WTC11 (cell line): ENCODE results near the gene TYRP1. TPM values are rescaled to one million over a fixed set of nuclear protein-coding genes. Genes with fewer than 3 reads are reported as not detected.

Experiments
- ATAC-seq: fragments of 200-7000 bp; cut with Tn5 transposase; 2 replicates; pipeline ENCODE4 v1.10.0; 2021; ENCODE audit warnings: mild to moderate bottlenecking, moderate library complexity
- CTCF ChIA-PET: fragments of 300-600 bp; sonication (Branson Sonifier 250); formaldehyde crosslinking; loops from one replicate; lab custom pipeline; 2021; ENCODE audit warnings: antibody characterized with exemption; lab: Charles Lee
- POLR2A ChIA-PET: fragments of 350-600 bp; sonication (Branson Sonifier 250); formaldehyde crosslinking; loops from one replicate; lab custom pipeline; 2021; ENCODE audit warnings: antibody characterized with exemption; lab: Charles Lee
- DNase-seq: peaks from one replicate; pipeline ENCODE4 v3.0.0; 2021; ENCODE audit warnings: low spot score
- H3K27ac Mint-ChIP-seq: 2 replicates; pipeline ENCODE4 v1.8.0; 2021; ENCODE audit warnings: mixed read lengths
- H3K27me3 Mint-ChIP-seq: 2 replicates; pipeline ENCODE4 v1.8.0; 2021; ENCODE audit warnings: low read depth, mild to moderate bottlenecking, moderate library complexity, mixed read lengths
- H3K36me3 Mint-ChIP-seq: 2 replicates; pipeline ENCODE4 v1.8.0; 2021; ENCODE audit warnings: mixed read lengths
- H3K4me1 Mint-ChIP-seq: 2 replicates; pipeline ENCODE4 v1.8.0; 2022; ENCODE audit warnings: mixed read lengths
- H3K4me3 Mint-ChIP-seq: 2 replicates; pipeline ENCODE4 v1.8.0; 2021; ENCODE audit warnings: mild to moderate bottlenecking, moderate library complexity, mixed read lengths
- H3K9me3 Mint-ChIP-seq: 2 replicates; pipeline ENCODE4 v1.8.0; 2021; ENCODE audit warnings: mixed read lengths
- ATF1 ChIP-seq: sonication (generic); formaldehyde crosslinking; IDR thresholded peaks from 2 replicates; pipeline ENCODE4 v1.8.1; 2023; ENCODE audit warnings: mild to moderate bottlenecking, moderate library complexity, missing genetic modification reagents
- CDX4 ChIP-seq: fragments of 250-450 bp; sonication (Bioruptor Pico); IDR thresholded peaks from 2 replicates; pipeline ENCODE4 v1.9.0; 2021; ENCODE audit warnings: moderate library complexity, mild to moderate bottlenecking, inconsistent platforms, borderline replicate concordance
- E2F1 ChIP-seq: sonication (generic); formaldehyde crosslinking; IDR thresholded peaks from 2 replicates; pipeline ENCODE4 v1.8.0; 2022; ENCODE audit warnings: mild to moderate bottlenecking, missing genetic modification reagents
- E2F5 ChIP-seq: sonication (generic); formaldehyde crosslinking; IDR thresholded peaks from 2 replicates; pipeline ENCODE4 v1.8.1; 2022; ENCODE audit warnings: mild to moderate bottlenecking, moderate library complexity, missing genetic modification reagents
- EMX1 ChIP-seq: fragments of 250-450 bp; sonication (Bioruptor Pico); IDR thresholded peaks from 2 replicates; pipeline ENCODE4 v1.8.0; 2021; ENCODE audit warnings: mild to moderate bottlenecking
- FOXK1 ChIP-seq: sonication (generic); formaldehyde crosslinking; IDR thresholded peaks from 2 replicates; pipeline ENCODE4 v1.8.0; 2022; ENCODE audit warnings: mild to moderate bottlenecking, moderate library complexity, missing genetic modification reagents
- GABPB1 ChIP-seq: sonication (generic); formaldehyde crosslinking; IDR thresholded peaks from 2 replicates; pipeline ENCODE4 v1.8.1; 2023; ENCODE audit warnings: mild to moderate bottlenecking, missing genetic modification reagents
- HMGA2 ChIP-seq: fragments of 250-450 bp; sonication (Bioruptor Pico); IDR thresholded peaks from 2 replicates; pipeline ENCODE4 v1.4.0; 2021; ENCODE audit warnings: mild to moderate bottlenecking, moderate library complexity
- JUN ChIP-seq: sonication (generic); formaldehyde crosslinking; IDR thresholded peaks from 2 replicates; pipeline ENCODE4 v1.8.0; 2023; ENCODE audit warnings: mild to moderate bottlenecking, missing genetic modification reagents
- MAX ChIP-seq: sonication (generic); formaldehyde crosslinking; IDR thresholded peaks from 2 replicates; pipeline ENCODE4 v1.8.0; 2022; ENCODE audit warnings: mild to moderate bottlenecking, missing genetic modification reagents
- MXD4 ChIP-seq: fragments of 250-450 bp; sonication (Bioruptor Pico); IDR thresholded peaks from 2 replicates; pipeline ENCODE4 v1.8.0; 2021; ENCODE audit warnings: mild to moderate bottlenecking, moderate library complexity, borderline replicate concordance
- NR1H2 ChIP-seq: sonication (generic); formaldehyde crosslinking; IDR thresholded peaks from 2 replicates; pipeline ENCODE4 v1.9.0; 2021; ENCODE audit warnings: mild to moderate bottlenecking, moderate library complexity, missing genetic modification reagents
- NR2C2 ChIP-seq: sonication (generic); formaldehyde crosslinking; IDR thresholded peaks from 2 replicates; pipeline ENCODE4 v1.8.0; 2022; ENCODE audit warnings: mild to moderate bottlenecking, missing genetic modification reagents
- NR3C1 ChIP-seq: sonication (generic); formaldehyde crosslinking; conservative IDR thresholded peaks from 2 replicates; pipeline ENCODE4 v1.8.1; 2023; ENCODE audit warnings: low read depth, mild to moderate bottlenecking, missing genetic modification reagents
- PRDM15 ChIP-seq: sonication (generic); formaldehyde crosslinking; IDR thresholded peaks from 2 replicates; pipeline ENCODE4 v1.8.0; 2022; ENCODE audit warnings: missing genetic modification reagents
- PRRX2 ChIP-seq: fragments of 250-450 bp; sonication (Bioruptor Pico); IDR thresholded peaks from 2 replicates; pipeline ENCODE4 v1.8.0; 2021; ENCODE audit warnings: mild to moderate bottlenecking
- SMAD4 ChIP-seq: sonication (generic); formaldehyde crosslinking; IDR thresholded peaks from 2 replicates; pipeline ENCODE4 v1.8.0; 2022; ENCODE audit warnings: mild to moderate bottlenecking, missing genetic modification reagents
- TCF7 ChIP-seq: sonication (generic); formaldehyde crosslinking; IDR thresholded peaks from 2 replicates; pipeline ENCODE4 v1.8.0; 2022; ENCODE audit warnings: mild to moderate bottlenecking, low read depth, missing genetic modification reagents, moderate library complexity
- ZNF121 ChIP-seq: sonication (generic); formaldehyde crosslinking; IDR thresholded peaks from 2 replicates; pipeline ENCODE4 v1.8.0; 2023; ENCODE audit warnings: missing genetic modification reagents
- ZNF281 ChIP-seq: sonication (generic); formaldehyde crosslinking; IDR thresholded peaks from 2 replicates; pipeline ENCODE4 v1.8.0; 2023; ENCODE audit warnings: mild to moderate bottlenecking, missing genetic modification reagents
- ZNF396 ChIP-seq: fragments of 250-450 bp; sonication (Bioruptor Pico); IDR thresholded peaks from 2 replicates; pipeline ENCODE4 v1.8.0; 2021; ENCODE audit warnings: mild to moderate bottlenecking, moderate library complexity, borderline replicate concordance
- ZNF512 ChIP-seq: sonication (generic); formaldehyde crosslinking; IDR thresholded peaks from 2 replicates; pipeline ENCODE4 v1.8.1; 2022; ENCODE audit warnings: missing genetic modification reagents, borderline replicate concordance
- ZSCAN18 ChIP-seq: fragments of 250-450 bp; sonication (Bioruptor Pico); IDR thresholded peaks from 2 replicates; pipeline ENCODE4 v2.1.2; 2022; ENCODE audit warnings: mild to moderate bottlenecking, moderate library complexity
- total RNA-seq: library from RNA; stranded (reverse); gene quantifications from 3 replicates; pipeline ENCODE4 v1.2.3, GENCODE V29; 2021

TYRP1 gene
- total RNA-seq, 1 experiment from 2014 or later: 0.31 TPM

GRCh38 chr9:12723409-12724028 lies 30.3 kb downstream of the TYRP1 start:
- no peaks in the 10 kb centered on the region for H3K36me3 Mint-ChIP-seq
- peaks cover 7% of the 10 kb centered on the region for H3K4me1 Mint-ChIP-seq
- ATAC-seq: no peak
- no peak for DNase-seq
- TF ChIP-seq E2F1 (CRISPR knock-in tag) (no peak), ZSCAN18 (CRISPR knock-in tag) (no peak), GABPB1 (no peak), MAX (no peak), EMX1 (CRISPR knock-in tag) (no peak), PRDM15 (no peak), ZNF396 (CRISPR knock-in tag) (no peak), ATF1 (no peak), E2F5 (CRISPR knock-in tag) (no peak), NR1H2 (CRISPR knock-in tag) (no peak), ZNF281 (CRISPR knock-in tag) (no peak), NR3C1 (CRISPR knock-in tag) (no peak), TCF7 (CRISPR knock-in tag) (no peak)
- H3K9me3 Mint-ChIP-seq: no peaks in the 10 kb centered on the region
- no peak overlapping the region for H3K4me3 Mint-ChIP-seq
- H3K27ac Mint-ChIP-seq: no peak overlapping the region
- POLR2A ChIA-PET: no interaction called here
- no peaks in the 10 kb centered on the region for H3K27me3 Mint-ChIP-seq
- CTCF ChIA-PET: interaction anchor here (1.0 to 7.1 kb wide), 4 partner anchors 22 to 161 kb away, joined by 3 to 50 read pairs (median 6); partner anchors contain the start of gene LURAP1L

GRCh38 chr9:12726795-12727194 lies 33.6 kb downstream of the TYRP1 start:
- Mint-ChIP-seq H3K27me3 (no peaks in the 10 kb centered on the region), H3K4me1 (0 out of 2 replicates have a peak, but pooled peaks cover 6% of the 10 kb centered on the region), H3K9me3 (peaks cover 4% of the 10 kb centered on the region; the same call in 1 of the 2 replicates), H3K27ac (no peak overlapping the region), H3K4me3 (no peak overlapping the region), H3K36me3 (no peaks in the 10 kb centered on the region)
- ATAC-seq: no peak
- no peak for DNase-seq
- ChIA-PET CTCF (no interaction called here), POLR2A (no interaction called here)
- TF ChIP-seq FOXK1 (CRISPR knock-in tag): no peak
- TF ChIP-seq SMAD4 (CRISPR knock-in tag): no peak
- TF ChIP-seq PRRX2 (CRISPR knock-in tag): no peak
- TF ChIP-seq ATF1: no peak
- TF ChIP-seq CDX4 (CRISPR knock-in tag): no peak
- no peak for TF ChIP-seq HMGA2 (CRISPR knock-in tag)
- no peak for TF ChIP-seq MXD4 (CRISPR knock-in tag)
- no peak for TF ChIP-seq NR2C2
- TF ChIP-seq ZNF121 (CRISPR knock-in tag): no peak
- TF ChIP-seq JUN (CRISPR knock-in tag): no peak
- TF ChIP-seq ZNF512: no peak
